ENCODE measurements around the gene KCNQ1. TPM values are rescaled to one million over a fixed set of nuclear protein-coding genes. Genes with fewer than 3 reads are reported as not detected.

KCNQ1 gene
- polyA plus RNA-seq, 1 donor (not counting 4 experiments of a cell fraction or from before 2014, with no cell fraction given): not detected

DNA sequence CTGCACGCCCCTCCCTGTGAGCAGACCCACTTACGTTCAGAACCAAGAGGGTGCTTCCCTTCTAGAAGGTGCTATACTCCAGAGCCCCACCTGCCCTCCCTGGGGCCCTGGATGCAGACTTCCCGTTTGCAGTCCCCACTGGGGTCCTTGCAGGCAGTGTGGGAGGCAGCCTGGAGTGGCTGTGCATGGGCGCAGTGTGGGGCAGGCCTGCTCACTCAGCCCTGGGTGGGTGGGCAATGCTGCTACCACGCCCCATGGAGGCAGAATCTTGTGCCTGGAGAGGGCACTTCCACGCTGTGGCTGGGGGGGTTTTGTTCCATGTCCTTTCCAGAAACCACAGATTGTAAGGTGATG lies 138.8 kb downstream of the KCNQ1 start:
- dilution Hi-C loops (cut with MboI; ENCODE audit: extremely low pct_ligation_motif_present, low sequenced_read_pairs): no loop called here
- Histone ChIP-seq H3K36me3 (ENCODE audit: control insufficient read depth in 2 of 2, extremely low read depth in 1 of 2, insufficient read depth in 2 of 2, low read length in 2 of 2) (no peaks in the 10 kb centered on the region), H3K4me3 (ENCODE audit: control insufficient read depth in 2 of 3, extremely low read depth in 1 of 3, insufficient read depth in 2 of 3, low read depth in 1 of 3, low read length in 3 of 3) (no peak overlapping the region), H3K9me1 (ENCODE audit: control insufficient read depth, extremely low read depth, insufficient read depth, low read length) (no peaks in the 10 kb centered on the region), H3K4me2 (ENCODE audit: control insufficient read depth, extremely low read depth, insufficient read depth, low read depth, low read length) (no peak overlapping the region), H3K27ac (ENCODE audit: control insufficient read depth, insufficient read depth, low read length) (no peak overlapping the region), H2AFZ (ENCODE audit: control insufficient read depth, low read length) (no peak overlapping the region), H3K9ac (ENCODE audit: control insufficient read depth, extremely low read depth, insufficient read depth, low read length) (no peak overlapping the region), H3K4me1 (ENCODE audit: control insufficient read depth, extremely low read depth, insufficient read depth, low read length) (no peaks in the 10 kb centered on the region), H3K79me2 (ENCODE audit: control insufficient read depth, insufficient read depth, low read length) (no peaks in the 10 kb centered on the region), H3K27me3 (ENCODE audit: control insufficient read depth, extremely low read depth, insufficient read depth, low read length) (no peaks in the 10 kb centered on the region), H3K9me3 (ENCODE audit: control insufficient read depth, low read depth, low read length) (no peaks in the 10 kb centered on the region), H4K20me1 (ENCODE audit: control insufficient read depth, extremely low read depth, insufficient read depth, low read length) (no peaks in the 10 kb centered on the region)
- no peak for DNase-seq (ENCODE audit: low read depth, low spot score)
- FAIRE-seq: no peak
- TF ChIP-seq, protein P1, sequence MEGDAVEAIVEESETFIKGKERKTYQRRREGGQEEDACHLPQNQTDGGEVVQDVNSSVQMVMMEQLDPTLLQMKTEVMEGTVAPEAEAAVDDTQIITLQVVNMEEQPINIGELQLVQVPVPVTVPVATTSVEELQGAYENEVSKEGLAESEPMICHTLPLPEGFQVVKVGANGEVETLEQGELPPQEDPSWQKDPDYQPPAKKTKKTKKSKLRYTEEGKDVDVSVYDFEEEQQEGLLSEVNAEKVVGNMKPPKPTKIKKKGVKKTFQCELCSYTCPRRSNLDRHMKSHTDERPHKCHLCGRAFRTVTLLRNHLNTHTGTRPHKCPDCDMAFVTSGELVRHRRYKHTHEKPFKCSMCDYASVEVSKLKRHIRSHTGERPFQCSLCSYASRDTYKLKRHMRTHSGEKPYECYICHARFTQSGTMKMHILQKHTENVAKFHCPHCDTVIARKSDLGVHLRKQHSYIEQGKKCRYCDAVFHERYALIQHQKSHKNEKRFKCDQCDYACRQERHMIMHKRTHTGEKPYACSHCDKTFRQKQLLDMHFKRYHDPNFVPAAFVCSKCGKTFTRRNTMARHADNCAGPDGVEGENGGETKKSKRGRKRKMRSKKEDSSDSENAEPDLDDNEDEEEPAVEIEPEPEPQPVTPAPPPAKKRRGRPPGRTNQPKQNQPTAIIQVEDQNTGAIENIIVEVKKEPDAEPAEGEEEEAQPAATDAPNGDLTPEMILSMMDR (optimal IDR thresholded peaks at IDR 0.05 in 1 of 3, IDR thresholded peaks at IDR 0.05 in 1 of 3, conservative IDR thresholded peaks at IDR 0.05 in 1 of 3; ENCODE audit: extremely low read depth in 1 of 3, insufficient read depth in 2 of 3, low read length in 3 of 3): no peak
- TF ChIP-seq EZH2 (IDR thresholded peaks at IDR 0.05; ENCODE audit: low read length): no peak

DNA sequence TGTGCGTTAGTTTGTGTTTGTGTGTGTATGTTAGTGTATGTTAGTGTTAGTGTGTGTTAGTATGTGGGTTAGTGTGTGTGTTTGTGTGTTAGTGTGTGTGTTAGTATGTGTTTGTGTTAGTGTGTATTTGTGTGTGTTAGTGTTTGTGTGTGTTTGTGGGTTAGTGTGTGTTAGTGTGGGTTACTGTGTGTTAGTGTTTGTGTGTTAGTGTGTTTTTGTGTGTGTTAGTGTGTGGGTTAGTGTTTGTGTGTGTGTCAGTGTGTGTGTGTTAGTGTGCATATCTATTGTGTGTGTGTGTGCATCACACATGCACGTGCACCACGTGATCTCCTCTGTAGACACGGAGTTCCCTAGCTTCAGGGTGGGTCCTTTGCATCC lies 139.6 kb downstream of the KCNQ1 start:
- Histone ChIP-seq H3K4me1 (ENCODE audit: control insufficient read depth, extremely low read depth, insufficient read depth, low read length) (no peaks in the 10 kb centered on the region), H3K27me3 (ENCODE audit: control insufficient read depth, extremely low read depth, insufficient read depth, low read length) (peaks cover 2% of the 10 kb centered on the region), H3K4me3 (ENCODE audit: control insufficient read depth in 2 of 3, extremely low read depth in 1 of 3, insufficient read depth in 2 of 3, low read depth in 1 of 3, low read length in 3 of 3) (no peak overlapping the region), H3K36me3 (ENCODE audit: control insufficient read depth in 2 of 2, extremely low read depth in 1 of 2, insufficient read depth in 2 of 2, low read length in 2 of 2) (no peaks in the 10 kb centered on the region), H2AFZ (ENCODE audit: control insufficient read depth, low read length) (no peak overlapping the region), H3K9me1 (ENCODE audit: control insufficient read depth, extremely low read depth, insufficient read depth, low read length) (no peaks in the 10 kb centered on the region), H3K9me3 (ENCODE audit: control insufficient read depth, low read depth, low read length) (no peaks in the 10 kb centered on the region), H4K20me1 (ENCODE audit: control insufficient read depth, extremely low read depth, insufficient read depth, low read length) (no peaks in the 10 kb centered on the region), H3K4me2 (ENCODE audit: control insufficient read depth, extremely low read depth, insufficient read depth, low read depth, low read length) (no peak overlapping the region), H3K79me2 (ENCODE audit: control insufficient read depth, insufficient read depth, low read length) (no peaks in the 10 kb centered on the region), H3K9ac (ENCODE audit: control insufficient read depth, extremely low read depth, insufficient read depth, low read length) (no peak overlapping the region), H3K27ac (ENCODE audit: control insufficient read depth, insufficient read depth, low read length) (no peak overlapping the region)
- dilution Hi-C loops (cut with MboI; ENCODE audit: extremely low pct_ligation_motif_present, low sequenced_read_pairs): no loop called here
- no peak for DNase-seq (ENCODE audit: low read depth, low spot score)
- TF ChIP-seq, protein P1 (optimal IDR thresholded peaks at IDR 0.05 in 1 of 3, IDR thresholded peaks at IDR 0.05 in 1 of 3, conservative IDR thresholded peaks at IDR 0.05 in 1 of 3; ENCODE audit: extremely low read depth in 1 of 3, insufficient read depth in 2 of 3, low read length in 3 of 3): no peak
- no peak for TF ChIP-seq EZH2 (IDR thresholded peaks at IDR 0.05; ENCODE audit: low read length)
- FAIRE-seq: no peak

Data from keratinocyte (primary cell).